Measurements from ENCODE around the gene LAIR1. TPM values are rescaled to one million over a fixed set of nuclear protein-coding genes. Genes with fewer than 3 reads are reported as not detected.

Gene LAIR1
- total RNA-seq, 1 donor from 2014 or later, result 176 TPM

GRCh38 chr19:54319892-54320670 is 44.6 kb downstream of the LAIR1 start:
- Histone ChIP-seq H3K4me1 (no peaks in the 10 kb centered on the region), H3K27ac (no peak overlapping the region), H3K36me3 (no peaks in the 10 kb centered on the region), H3K27me3 (ENCODE audit: low read depth) (peaks cover 15% of the 10 kb centered on the region), H3K4me3 (no peak overlapping the region), H3K9me3 (no peaks in the 10 kb centered on the region)
- intact Hi-C loops (cut with DNase I), result no loop called here
- DNase-seq (peak; percentile 8), ATAC-seq (no peak)
- no peak for TF ChIP-seq CTCF (IDR thresholded peaks at IDR 0.05)

GRCh38 chr19:54319049-54319448 is 45.7 kb downstream of the LAIR1 start:
- DNase-seq (no peak), ATAC-seq (no peak)
- intact Hi-C loops (cut with DNase I), result no loop called here
- no peaks in the 10 kb centered on the region for H3K9me3 ChIP-seq
- H3K36me3 ChIP-seq, result no peaks in the 10 kb centered on the region
- peaks cover 15% of the 10 kb centered on the region for H3K27me3 ChIP-seq (ENCODE audit: low read depth)
- no peaks in the 10 kb centered on the region for H3K4me1 ChIP-seq
- H3K4me3 ChIP-seq, result no peak overlapping the region
- H3K27ac ChIP-seq, result peak overlapping the region; percentile 25
- no peak for TF ChIP-seq CTCF (IDR thresholded peaks at IDR 0.05)

GRCh38 chr19:54317965-54318240 is 46.8 kb downstream of the LAIR1 start:
- no peak overlapping the region for H3K27ac ChIP-seq
- ATAC-seq (no peak), DNase-seq (no peak)
- peaks cover 22% of the 10 kb centered on the region for H3K27me3 ChIP-seq (ENCODE audit: low read depth)
- intact Hi-C loops (cut with DNase I), result no loop called here
- no peak for TF ChIP-seq CTCF (IDR thresholded peaks at IDR 0.05)
- no peaks in the 10 kb centered on the region for H3K36me3 ChIP-seq
- H3K4me1 ChIP-seq, result no peaks in the 10 kb centered on the region
- H3K4me3 ChIP-seq, result no peak overlapping the region
- no peaks in the 10 kb centered on the region for H3K9me3 ChIP-seq

GRCh38 chr19:54317108-54317964 is 47.4 kb downstream of the LAIR1 start:
- ATAC-seq (peak; percentile 70 to 76), DNase-seq (peak; percentile 69)
- Histone ChIP-seq H3K27me3 (ENCODE audit: low read depth) (peaks cover 24% of the 10 kb centered on the region), H3K4me3 (no peak overlapping the region), H3K36me3 (no peaks in the 10 kb centered on the region), H3K27ac (peak overlapping the region; percentile 59), H3K9me3 (no peaks in the 10 kb centered on the region), H3K4me1 (no peaks in the 10 kb centered on the region)
- TF ChIP-seq CTCF (IDR thresholded peaks at IDR 0.05), result no peak
- intact Hi-C loops (cut with DNase I), result no loop called here

GRCh38 chr19:54316746-54317107 is 48.0 kb downstream of the LAIR1 start:
- H3K4me3 ChIP-seq, result no peak overlapping the region
- H3K27ac ChIP-seq, result peak overlapping the region; percentile 59
- no peak for TF ChIP-seq CTCF (IDR thresholded peaks at IDR 0.05)
- intact Hi-C loops (cut with DNase I), result no loop called here
- H3K27me3 ChIP-seq (ENCODE audit: low read depth), result peaks cover 30% of the 10 kb centered on the region
- no peaks in the 10 kb centered on the region for H3K9me3 ChIP-seq
- no peaks in the 10 kb centered on the region for H3K4me1 ChIP-seq
- DNase-seq (peak; percentile 86), ATAC-seq (peak; percentile 77 to 85)
- no peaks in the 10 kb centered on the region for H3K36me3 ChIP-seq

All from lower lobe of right lung (tissue), 2 donors.